DND-41 (cell line): ENCODE data around the gene ACTR10.

Source experiments
- ATAC-seq: fragments of 200-7000 bp; cut with Tn5 transposase; 3 replicates; pipeline ENCODE4 v1.9.1; 2021; ENCODE audit warnings: low read depth; ENCODE audit not compliant: insufficient read depth
- DNase-seq: peaks from one replicate; pipeline ENCODE4 v3.0.0-alpha.2; 2020
- H2AFZ ChIP-seq: 2 replicates; pipeline ENCODE4 v1.6.0; 2012; ENCODE audit warnings: low read depth, low read length
- H3K27ac ChIP-seq: 2 replicates; pipeline ENCODE4 v1.5.1; 2012; ENCODE audit warnings: low read length, inconsistent platforms
- H3K27me3 ChIP-seq: fragments of 200-600 bp; sonication (generic); 2 replicates; pipeline ENCODE4 v1.6.0; 2012; ENCODE audit warnings: low read length, mild to moderate bottlenecking, inconsistent platforms; ENCODE audit not compliant: insufficient read depth, poor library complexity
- H3K36me3 ChIP-seq: 2 replicates; pipeline ENCODE4 v1.5.1; 2012; ENCODE audit warnings: low read length, inconsistent platforms; ENCODE audit not compliant: insufficient read depth
- H3K4me1 ChIP-seq: 2 replicates; pipeline ENCODE4 v1.5.1; 2012; ENCODE audit warnings: mild to moderate bottlenecking, low read length; ENCODE audit not compliant: insufficient read depth
- H3K4me2 ChIP-seq: 2 replicates; pipeline ENCODE4 v1.6.0; 2012; ENCODE audit warnings: mild to moderate bottlenecking, moderate library complexity, low read length, inconsistent platforms; ENCODE audit not compliant: insufficient read depth
- H3K4me3 ChIP-seq, 2 experiments: fragments of 200-600 bp in 1 of 2; shearing (Covaris generic) in 1 of 2; 2 replicates each; pipeline ENCODE4 v1.5.1; 2012 to 2016; ENCODE audit warnings: inconsistent platforms in 2 of 2, low read length in 2 of 2, mild to moderate bottlenecking in 2 of 2, low read depth in 1 of 2, moderate library complexity in 1 of 2
- H3K79me2 ChIP-seq: 2 replicates; pipeline ENCODE4 v1.6.0; 2012; ENCODE audit warnings: low read length, inconsistent platforms; ENCODE audit not compliant: insufficient read depth
- H3K9ac ChIP-seq: 2 replicates; pipeline ENCODE4 v1.6.0; 2012; ENCODE audit warnings: low read depth, mild to moderate bottlenecking, inconsistent platforms, low read length, moderate library complexity
- H3K9me3 ChIP-seq: 2 replicates; pipeline ENCODE4 v1.5.1; 2012; ENCODE audit warnings: low read length, moderate library complexity, mild to moderate bottlenecking, inconsistent platforms; ENCODE audit not compliant: insufficient read depth, severe bottlenecking
- H4K20me1 ChIP-seq: 2 replicates; pipeline ENCODE4 v1.6.0; 2012; ENCODE audit warnings: low read length; ENCODE audit not compliant: insufficient read depth
- EZH2 ChIP-seq: IDR thresholded peaks from 3 replicates; pipeline ENCODE4 v1.6.1; 2012; ENCODE audit warnings: borderline replicate concordance, low read depth, mild to moderate bottlenecking, moderate library complexity, low read length, inconsistent platforms; ENCODE audit not compliant: severe bottlenecking
- TF ChIP-seq, protein P1 (sequence below): IDR thresholded peaks from 2 replicates; pipeline ENCODE4 v1.5.1; 2012; ENCODE audit warnings: borderline replicate concordance, low read length, moderate library complexity, mild to moderate bottlenecking; ENCODE audit not compliant: poor library complexity, severe bottlenecking; ENCODE audit errors: extremely low read depth

The ACTR10 gene

DNA sequence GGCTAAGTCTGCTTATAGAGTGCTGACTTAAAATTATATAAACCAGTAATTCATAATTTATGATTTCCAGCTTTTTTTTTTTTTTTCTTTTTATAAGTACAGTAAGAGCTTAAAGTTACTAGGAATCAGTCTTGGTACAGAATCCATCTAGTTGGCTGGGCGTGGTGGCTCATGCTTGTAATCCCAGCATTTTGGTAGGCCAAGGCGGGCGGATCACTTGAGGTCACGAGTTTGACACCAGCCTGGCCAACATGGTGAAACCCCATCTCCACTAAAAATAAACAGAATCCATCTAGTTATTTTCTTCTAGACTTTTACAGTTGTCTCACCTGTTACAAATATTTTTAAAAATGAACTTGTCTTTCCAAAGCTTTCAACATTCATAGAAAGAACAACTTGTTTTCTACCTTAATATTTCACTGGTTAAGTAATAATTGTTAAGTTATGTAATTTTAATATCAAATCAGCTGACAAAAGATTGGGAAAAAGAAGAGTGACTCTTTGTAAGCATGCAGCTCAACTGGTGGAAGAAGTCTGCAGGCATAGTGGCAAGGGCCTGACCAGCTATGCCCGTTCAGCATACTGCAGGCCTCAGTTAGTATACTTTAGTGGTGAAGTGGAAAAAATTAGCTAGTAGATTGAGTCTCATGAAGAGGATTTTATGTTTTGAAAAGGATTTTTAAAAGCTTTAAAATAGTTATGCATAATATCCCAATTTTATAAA is 27.3 kb downstream of the ACTR10 start:
- Histone ChIP-seq H3K9me3 (no peaks in the 10 kb centered on the region), H2AFZ (no peak overlapping the region), H3K36me3 (peaks cover 8% of the 10 kb centered on the region; the same call in 1 of the 2 replicates), H3K4me3 (no peak overlapping the region), H3K79me2 (no peaks in the 10 kb centered on the region), H3K4me2 (no peak overlapping the region), H3K27me3 (no peaks in the 10 kb centered on the region), H3K4me1 (no peaks in the 10 kb centered on the region), H3K27ac (no peak overlapping the region), H3K9ac (no peak overlapping the region), H4K20me1 (no peaks in the 10 kb centered on the region)
- no peak for ATAC-seq
- no peak for TF ChIP-seq EZH2
- TF ChIP-seq, protein P1, sequence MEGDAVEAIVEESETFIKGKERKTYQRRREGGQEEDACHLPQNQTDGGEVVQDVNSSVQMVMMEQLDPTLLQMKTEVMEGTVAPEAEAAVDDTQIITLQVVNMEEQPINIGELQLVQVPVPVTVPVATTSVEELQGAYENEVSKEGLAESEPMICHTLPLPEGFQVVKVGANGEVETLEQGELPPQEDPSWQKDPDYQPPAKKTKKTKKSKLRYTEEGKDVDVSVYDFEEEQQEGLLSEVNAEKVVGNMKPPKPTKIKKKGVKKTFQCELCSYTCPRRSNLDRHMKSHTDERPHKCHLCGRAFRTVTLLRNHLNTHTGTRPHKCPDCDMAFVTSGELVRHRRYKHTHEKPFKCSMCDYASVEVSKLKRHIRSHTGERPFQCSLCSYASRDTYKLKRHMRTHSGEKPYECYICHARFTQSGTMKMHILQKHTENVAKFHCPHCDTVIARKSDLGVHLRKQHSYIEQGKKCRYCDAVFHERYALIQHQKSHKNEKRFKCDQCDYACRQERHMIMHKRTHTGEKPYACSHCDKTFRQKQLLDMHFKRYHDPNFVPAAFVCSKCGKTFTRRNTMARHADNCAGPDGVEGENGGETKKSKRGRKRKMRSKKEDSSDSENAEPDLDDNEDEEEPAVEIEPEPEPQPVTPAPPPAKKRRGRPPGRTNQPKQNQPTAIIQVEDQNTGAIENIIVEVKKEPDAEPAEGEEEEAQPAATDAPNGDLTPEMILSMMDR = no peak
- DNase-seq = no peak

DNA sequence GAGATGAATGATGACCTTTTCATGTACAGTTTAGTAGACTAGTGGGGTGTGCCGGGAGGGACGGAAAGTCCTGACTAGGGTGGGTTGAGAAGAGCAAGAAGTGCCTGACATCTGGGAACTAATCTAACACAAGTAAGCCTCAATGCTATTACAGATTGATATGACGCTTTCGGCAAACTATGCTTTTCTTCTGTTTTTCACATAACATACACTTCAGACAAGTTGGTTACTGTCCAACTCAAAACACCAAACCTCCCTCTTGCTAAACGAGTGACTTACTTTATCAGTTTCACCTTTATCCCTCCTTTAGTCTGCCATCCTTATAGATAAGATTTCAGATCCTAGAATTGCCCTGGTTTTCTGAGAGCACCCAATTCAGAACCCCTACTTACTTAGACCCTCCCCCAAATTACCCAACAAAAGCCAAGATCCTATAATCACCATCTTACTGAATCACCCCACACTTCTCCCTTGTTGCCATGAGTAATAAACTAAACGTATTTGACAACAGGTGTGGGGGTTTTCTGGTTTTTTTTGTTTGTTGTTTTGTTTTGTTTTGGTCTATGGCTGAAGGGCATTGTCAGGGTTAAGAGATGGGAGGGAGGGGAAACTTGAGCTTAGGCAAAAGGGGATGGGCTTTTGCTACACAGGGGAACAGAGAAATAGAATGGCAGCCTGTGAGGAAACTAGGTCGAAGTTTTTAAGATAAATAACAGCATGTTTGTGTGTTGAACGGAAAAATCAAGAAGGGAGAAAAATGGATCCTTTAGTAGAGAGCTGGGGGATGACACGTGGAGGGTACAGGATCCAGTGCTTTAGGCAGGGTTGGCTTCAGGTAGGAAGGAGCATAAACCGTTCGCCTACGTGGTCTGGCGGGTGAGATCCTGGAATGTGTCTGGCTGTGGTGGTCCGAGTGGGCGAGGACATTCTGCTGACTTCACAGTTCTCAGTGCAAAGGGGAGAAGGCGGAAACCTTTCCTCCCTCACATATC is 38.6 kb downstream of the ACTR10 start:
- Histone ChIP-seq H3K4me1 (peaks cover 32% of the 10 kb centered on the region), H3K9me3 (no peaks in the 10 kb centered on the region), H3K36me3 (no peaks in the 10 kb centered on the region), H3K9ac (peak overlapping the region; percentile 68), H3K27me3 (no peaks in the 10 kb centered on the region), H3K4me3 (peak overlapping the region; percentile 77 to 83; a peak in 3 of 4 replicates), H2AFZ (peak overlapping the region; percentile 72), H3K79me2 (peaks cover under 1% of the 10 kb centered on the region; the same call in 1 of the 2 replicates), H3K27ac (peak overlapping the region; percentile 69), H4K20me1 (no peaks in the 10 kb centered on the region), H3K4me2 (peak overlapping the region; percentile 64)
- ATAC-seq (0 out of 3 replicates have a peak, but pooled peaks have one; percentile 16), DNase-seq (no peak)
- no peak for TF ChIP-seq EZH2
- TF ChIP-seq, protein P1 = no peak

DNA sequence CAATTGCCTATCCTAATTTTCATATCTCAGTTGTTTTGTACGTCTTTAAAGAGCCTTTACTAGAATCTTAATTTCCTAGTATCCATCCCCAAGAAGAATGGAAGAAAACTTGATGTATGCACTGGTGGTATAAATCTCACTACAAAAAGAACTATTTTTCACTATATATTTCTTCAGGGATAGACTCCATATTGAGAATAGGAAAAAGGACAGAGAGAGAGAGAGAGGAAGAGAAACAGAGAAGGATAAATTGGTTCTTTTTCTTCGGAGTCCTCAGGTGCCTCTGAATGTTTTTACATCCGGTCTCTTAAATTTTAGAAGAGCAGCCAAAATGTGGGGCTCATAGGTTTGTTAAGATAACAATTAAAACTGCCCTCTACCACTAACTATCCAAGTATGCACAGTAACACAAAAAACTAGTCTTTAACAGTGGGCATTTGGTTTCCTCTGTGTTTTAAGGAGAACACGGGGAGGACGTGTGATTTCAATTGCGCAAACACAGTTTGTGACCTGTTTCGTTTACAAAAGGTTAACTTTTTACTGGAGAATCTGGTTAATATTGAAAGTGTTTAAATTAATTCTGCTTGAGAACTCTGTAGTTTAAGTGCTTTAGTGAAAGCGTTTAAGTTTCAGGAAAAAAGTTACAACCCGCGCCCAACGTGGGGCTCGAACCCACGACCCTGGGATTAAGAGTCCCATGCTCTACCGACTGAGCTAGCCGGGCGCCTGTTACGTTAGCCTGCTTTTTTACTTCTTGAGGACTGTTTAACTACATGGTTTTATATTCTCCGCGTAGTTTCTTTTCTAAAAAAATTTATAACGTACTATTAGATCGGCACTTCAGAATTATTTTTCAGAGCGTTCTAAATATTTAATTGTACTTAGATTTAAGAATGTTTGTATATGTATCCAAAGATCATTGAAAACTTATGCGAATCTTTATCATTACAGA is 39.6 kb downstream of the ACTR10 start:
- Histone ChIP-seq H3K4me2 (peak overlapping the region; percentile 64), H3K9me3 (no peaks in the 10 kb centered on the region), H2AFZ (peak overlapping the region; percentile 86), H3K27me3 (no peaks in the 10 kb centered on the region), H3K4me3 (peak overlapping the region; percentile 77 to 83), H3K27ac (peak overlapping the region; percentile 70), H4K20me1 (no peaks in the 10 kb centered on the region), H3K79me2 (peaks cover 3% of the 10 kb centered on the region; the same call in 1 of the 2 replicates), H3K36me3 (no peaks in the 10 kb centered on the region), H3K9ac (peak overlapping the region; percentile 68), H3K4me1 (peaks cover 36% of the 10 kb centered on the region)
- ATAC-seq (peak; percentile 25), DNase-seq (peak; percentile 73)
- TF ChIP-seq, protein P1 = no peak
- no peak for TF ChIP-seq EZH2
